Left renal pelvis (tissue), 4 donors: ENCODE results near the gene SRSF2. TPM values are rescaled to one million over a fixed set of nuclear protein-coding genes. Genes with fewer than 3 reads are reported as not detected.
A peak's percentile ranks its signal among the peaks of the same experiment; 100 is the strongest.
"Not testable (repeated sequence)": the region's sequence is repeated elsewhere in the genome, so short reads cannot be mapped to it uniquely, and the experiment has no call there.

Source experiments
- DNase-seq, 4 donors: peaks; one replicate each; pipeline ENCODE4 v3.0.0-alpha.2; 2013; ENCODE audit warnings: low read depth in 4 of 4, low spot score in 3 of 4
- polyA plus RNA-seq, 4 donors: library from polyadenylated mRNA; unstranded; fragments of 120-200 nt; gene quantifications; one replicate each; pipeline ENCODE4 v1.2.1, GENCODE V29; 2013; ENCODE audit not compliant: insufficient read length in 4 of 4

The SRSF2 gene
- polyA plus RNA-seq, 4 donors: 324 to 465 (median 393) TPM

DNA sequence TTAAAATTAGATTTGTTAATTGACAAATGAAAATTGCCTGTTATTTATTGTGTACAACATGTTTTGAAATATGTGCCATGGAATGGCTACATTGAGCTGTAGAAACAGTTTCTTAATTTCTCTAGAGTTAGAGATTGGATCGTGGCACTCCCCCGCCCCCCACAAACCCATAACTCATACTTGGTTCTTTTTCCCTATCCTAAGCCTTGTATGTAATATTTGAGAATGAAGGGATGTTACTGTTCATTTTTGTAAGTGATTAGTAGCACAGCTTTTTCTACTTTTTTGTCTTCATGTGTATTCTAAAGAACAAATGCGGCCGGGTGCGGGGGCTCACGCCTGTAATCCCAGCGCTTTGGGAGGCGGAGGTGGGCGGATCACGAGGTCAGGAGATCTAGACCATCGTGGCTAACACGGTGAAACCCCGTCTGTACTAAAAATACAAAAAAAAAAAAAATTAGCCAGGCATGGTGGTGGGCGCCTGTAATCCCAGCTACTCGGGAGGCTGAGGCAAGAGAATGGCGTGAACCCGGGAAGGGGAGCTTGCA lies 2.5 kb upstream of the SRSF2 start:
- DNase-seq: not testable (repeated sequence)

DNA sequence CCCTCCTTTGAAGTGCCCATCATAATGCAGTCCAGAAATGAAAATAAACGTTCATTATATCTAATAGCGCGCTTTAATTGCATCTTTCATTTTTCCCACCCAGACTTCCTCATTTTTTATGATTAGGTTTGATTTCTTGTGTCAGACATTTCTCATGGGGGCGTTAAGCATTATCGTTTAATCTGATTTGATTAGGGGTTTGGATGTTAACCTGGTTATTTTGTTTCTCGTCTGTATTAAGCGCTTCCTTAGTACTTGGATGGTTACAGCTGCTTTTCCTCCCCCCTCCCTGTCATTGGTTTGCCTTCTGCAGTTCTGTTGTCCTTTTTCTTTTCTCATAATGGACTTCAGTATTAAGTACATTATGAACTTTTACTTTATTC lies 1.3 kb upstream of the SRSF2 start:
- no peak for DNase-seq

DNA sequence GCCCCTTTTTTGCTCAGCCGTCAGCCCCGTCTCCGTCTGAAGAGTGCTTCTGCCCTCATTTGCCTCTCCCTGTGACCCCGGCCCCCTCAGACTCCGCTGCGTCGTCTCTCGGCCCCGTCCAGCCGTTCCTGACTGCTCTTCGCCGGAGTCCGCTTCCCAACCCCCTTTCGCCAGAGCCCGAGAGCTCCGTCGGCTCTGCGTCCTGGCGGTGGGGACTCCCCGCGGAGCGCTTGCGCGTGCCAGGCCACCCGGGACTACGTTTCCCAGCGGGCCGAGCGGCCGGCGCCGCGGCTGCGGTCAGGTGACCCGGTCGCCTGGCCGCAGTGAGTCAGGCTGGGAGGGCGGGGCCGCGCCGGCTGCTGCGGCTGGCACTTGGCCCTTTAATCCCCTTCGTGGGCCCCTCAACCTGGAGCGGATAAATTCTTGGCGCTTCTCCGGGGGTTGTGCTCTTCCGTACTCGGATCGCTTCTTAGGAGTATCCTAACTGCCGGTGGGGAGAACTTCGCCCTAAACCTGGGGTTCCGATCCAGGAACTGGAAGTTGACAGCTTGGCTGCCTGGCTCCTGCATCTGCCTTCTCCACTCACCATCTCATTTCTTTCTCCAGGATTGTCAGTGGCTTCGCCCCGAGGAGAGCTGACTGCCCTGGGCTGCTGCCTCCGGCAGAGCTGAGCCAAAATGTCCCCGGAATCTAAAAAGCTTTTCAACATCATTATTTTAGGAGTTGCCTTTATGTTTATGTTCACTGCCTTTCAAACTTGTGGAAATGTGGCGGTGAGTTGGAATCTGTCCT lies 741 bp upstream of the SRSF2 start, which contains the start of gene MFSD11:
MFSD11 (plus strand) TSS at position 444 of the 792 bp plus-strand sequence; CDS start at position 678, 234 bp downstream.
- peak; percentile 86 to 89 (median 88) for DNase-seq

DNA sequence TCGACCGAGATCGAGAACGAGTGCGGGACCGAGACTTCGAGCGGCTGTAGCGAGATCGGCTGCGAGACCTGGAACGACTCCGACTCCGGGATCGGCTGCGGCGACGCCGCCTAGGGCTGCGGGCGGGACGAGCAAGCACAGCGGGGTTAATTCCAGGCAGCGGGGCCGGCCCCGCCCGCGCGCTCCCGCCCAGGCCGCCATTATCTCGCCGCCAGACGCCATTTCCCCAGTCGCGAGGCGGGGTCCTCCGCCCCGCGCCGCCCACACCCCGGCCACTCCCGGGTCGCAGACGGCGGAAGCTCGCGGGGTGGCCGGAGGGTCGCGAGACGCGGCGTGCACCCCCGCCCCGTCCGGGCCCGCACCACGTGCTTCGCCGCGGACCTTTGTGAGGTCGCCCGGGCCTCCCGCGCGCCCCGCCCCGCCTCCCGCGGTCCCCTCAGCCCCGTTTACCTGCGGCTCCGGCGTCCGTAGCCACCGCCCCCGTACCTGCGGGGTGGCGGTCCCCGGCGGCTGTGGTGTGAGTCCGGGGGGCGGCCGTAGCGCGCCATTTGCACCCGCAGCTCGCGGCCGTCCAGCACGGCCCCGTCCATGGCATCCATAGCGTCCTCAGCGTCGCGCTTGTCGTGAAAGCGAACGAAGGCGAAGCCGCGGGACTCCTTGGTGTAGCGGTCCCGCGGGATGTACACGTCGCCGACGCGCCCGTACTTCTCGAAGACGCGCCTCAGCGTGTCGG lies 616 bp downstream of the SRSF2 start:
- peak in 2 of 4 donors; percentile 26 to 57 for DNase-seq

DNA sequence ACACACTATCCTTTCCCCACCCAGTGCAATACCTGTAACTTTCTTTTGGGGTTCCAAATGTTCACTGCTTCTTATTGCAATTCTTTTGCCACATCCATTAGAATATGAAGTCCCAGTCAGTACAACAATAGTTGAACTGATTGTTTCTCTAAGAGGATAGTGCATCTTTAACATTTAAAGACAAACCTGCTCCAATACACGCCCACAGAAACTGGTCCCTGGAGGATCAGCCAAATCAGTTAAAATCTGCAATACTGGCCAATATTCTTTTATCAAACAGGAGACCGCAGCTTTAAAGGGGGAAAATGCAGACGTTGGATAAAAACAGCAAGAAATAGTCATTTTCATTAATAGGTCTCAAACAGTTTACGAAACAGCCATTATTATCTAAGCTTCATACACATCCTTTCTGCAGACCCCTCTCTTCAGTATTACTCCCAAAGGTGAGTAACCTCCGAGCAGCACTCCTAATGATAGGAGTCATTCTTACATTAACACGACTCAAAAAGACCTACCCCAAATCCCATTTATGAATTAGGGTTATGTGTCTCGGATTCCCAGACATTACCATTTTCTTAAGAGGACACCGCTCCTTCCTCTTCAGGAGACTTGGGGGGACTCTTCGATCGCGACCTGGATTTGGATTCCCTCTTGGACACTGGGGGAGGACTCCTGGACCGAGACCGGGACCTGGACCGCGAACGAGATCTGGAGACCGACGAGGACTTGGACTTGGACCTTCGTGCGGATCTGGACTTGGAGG lies 1.4 kb downstream of the SRSF2 start:
- no peak for DNase-seq

DNA sequence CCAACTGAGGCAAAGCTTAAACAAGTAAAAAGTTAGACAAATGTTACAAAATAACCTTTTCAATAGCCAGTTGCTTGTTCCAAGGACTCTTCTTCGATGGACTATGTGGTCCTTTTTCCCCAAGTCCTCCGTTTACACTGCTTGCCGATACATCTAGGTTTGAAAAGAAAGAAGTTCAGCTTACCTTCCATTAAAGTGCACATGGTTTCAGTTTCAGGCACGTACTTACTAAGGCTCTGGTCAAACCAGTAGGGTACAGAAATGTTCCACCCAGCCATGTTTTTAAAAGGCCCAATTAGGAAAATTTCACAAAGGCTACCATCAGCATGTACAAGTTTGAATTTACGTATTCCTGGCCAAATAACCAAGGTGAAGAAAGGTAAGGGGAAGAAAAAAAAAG lies 2.1 kb downstream of the SRSF2 start:
- DNase-seq: no peak

DNA sequence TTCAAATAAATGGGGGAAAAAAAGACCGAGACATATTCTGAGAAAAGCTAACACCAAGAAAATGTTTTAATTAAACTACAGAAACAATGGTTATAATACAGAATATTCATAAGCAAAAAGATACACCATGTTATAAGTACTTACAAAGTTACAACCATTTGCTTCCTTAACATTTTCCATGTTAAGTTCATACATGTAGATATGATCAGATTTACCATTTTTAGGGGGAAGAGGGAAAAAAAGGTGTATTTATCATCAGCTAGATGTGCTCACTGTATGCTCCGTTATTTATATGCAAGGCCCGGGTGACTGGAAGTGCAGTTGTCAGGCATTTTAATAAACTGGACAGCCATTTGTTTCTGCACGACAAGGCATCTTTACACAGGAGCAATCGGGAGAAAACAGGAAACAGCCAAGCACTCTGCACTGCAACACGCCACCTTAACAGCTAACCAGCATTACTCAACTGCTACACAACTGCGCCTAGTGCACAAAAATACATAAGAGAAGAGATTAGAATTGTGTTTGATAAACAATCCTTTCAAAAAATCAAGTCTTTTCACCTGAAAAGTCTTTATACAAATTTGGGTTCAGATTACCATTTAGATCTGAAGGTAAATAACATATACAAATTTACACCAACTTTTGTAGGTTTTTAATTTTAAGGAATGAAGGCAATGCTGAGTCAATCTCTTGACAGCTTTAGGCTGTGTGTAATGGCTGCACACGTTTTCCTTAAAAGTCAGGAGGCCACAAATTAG lies 2.9 kb downstream of the SRSF2 start:
- DNase-seq: no peak

DNA sequence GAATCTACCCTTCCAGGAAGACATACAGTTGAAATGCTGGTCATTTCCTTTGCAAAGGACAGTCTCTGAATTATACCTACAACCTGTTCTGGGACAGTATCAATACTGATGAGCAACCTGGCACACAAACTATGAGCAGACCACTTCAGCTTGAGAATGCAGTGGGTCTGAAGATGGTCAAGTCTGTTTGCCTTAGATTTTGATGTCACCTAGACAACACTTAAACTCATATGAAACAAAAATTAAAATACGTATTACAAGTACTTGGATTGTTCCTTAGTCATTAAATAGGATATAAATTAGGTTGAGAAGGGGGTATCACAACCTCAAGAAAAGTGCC lies 3.5 kb downstream of the SRSF2 start:
- no peak for DNase-seq

DNA sequence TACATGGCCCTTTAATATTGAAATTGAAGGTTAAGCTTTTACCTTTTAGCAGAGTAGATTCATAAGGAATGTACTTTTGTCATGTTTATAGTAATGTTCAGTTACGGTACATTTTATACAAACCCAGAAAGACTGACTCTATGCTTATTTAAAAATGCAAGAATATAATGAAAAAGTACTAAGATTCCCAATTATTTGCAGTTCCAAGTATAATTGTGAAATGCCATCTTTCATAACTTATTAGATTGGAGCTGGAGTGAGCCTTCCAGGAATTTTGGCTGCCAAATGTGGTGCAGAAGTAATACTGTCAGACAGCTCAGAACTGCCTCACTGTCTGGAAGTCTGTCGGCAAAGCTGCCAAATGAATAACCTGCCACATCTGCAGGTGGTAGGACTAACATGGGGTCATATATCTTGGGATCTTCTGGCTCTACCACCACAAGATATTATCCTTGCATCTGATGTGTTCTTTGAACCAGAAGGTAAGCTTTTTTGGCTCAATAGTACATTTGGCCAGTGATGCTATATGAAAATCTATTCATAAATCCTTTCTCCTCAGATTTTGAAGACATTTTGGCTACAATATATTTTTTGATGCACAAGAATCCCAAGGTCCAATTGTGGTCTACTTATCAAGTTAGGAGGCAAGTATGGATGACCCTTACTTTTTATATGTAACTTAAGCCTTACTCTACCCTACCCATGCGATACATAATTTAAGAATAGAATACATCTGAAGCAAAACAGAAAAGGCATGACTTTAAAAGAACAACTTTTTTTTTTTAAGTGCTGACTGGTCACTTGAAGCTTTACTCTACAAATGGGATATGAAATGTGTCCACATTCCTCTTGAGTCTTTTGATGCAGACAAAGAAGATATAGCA lies 4.2 kb downstream of the SRSF2 start:
- no peak for DNase-seq

DNA sequence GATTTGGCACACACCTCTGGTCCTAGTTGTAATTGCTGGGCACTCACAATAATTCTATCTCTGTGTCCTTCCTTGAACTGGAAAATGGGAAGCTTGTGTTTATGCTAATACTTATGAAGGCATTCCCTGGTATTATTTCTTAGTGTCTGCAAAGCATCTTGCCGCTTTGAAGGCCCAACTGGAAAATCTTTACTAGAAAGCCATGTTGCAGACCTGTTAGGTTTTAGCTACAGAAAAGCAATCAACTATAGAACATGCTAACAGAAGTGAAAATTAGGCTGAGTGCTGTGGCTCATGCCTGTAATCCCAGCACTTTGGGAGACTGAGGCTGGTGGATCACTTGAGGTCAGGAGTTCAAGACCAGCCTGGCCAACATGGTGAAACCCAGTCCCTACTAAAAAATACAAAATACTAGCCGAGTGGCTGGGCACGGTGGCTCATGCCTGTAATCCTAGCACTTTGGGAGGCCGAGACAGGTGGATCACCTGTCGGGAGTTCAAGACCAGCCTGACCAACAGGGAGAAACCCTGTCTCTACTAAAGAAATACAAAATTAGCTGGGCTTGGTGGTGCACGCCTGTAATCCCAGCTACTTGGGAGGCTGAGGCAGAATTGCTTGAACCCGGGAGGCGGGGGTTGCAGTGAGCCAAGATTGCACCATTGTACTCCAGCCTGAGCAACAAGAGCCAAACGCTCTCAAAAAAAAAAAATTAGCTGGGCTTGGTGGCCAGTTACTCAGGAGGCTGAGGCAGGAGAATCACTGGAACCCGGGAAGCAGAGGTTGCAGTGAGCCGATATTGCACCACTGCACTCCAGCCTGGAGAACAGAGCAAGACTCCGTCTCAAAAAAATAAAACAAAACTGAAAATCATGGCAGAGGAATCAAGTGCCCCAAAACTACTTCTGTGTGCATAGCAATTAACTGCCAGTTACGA lies 5.1 kb downstream of the SRSF2 start:
- DNase-seq: not testable (repeated sequence)

DNA sequence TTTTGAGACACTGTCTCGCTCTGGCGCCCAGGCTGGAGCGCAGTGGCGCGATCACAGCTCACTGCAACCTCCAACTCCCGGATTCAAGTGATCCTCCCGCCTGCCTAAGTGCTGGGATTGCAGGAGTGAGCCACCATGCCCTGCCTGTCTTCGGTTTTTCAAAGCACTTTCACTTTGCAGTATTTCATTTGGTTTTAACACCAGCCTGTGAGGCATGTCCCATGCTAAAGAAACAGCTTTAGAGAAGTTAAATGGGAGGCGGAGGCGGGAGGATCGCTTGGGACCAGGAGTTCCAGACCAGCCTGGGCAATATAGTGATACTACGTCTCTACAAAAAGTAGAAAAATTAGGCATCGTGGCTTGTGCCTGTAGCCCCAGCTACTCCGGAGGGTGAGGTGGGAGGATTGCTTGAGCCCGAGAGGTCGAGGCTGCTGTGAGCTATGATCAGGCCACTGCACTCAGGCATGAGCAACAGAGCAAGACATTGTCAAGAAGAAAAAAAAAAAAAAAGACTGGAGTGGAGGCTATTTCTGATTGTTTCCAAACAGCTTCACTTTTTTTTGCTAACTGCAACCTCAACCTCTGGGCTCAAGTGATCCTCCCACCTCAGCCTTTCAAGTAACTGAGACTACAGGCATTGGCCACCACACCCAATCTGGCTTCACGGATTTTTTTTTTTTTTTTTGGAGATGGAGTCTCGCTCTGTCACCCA lies 9.2 kb downstream of the SRSF2 start:
- DNase-seq: no peak

DNA sequence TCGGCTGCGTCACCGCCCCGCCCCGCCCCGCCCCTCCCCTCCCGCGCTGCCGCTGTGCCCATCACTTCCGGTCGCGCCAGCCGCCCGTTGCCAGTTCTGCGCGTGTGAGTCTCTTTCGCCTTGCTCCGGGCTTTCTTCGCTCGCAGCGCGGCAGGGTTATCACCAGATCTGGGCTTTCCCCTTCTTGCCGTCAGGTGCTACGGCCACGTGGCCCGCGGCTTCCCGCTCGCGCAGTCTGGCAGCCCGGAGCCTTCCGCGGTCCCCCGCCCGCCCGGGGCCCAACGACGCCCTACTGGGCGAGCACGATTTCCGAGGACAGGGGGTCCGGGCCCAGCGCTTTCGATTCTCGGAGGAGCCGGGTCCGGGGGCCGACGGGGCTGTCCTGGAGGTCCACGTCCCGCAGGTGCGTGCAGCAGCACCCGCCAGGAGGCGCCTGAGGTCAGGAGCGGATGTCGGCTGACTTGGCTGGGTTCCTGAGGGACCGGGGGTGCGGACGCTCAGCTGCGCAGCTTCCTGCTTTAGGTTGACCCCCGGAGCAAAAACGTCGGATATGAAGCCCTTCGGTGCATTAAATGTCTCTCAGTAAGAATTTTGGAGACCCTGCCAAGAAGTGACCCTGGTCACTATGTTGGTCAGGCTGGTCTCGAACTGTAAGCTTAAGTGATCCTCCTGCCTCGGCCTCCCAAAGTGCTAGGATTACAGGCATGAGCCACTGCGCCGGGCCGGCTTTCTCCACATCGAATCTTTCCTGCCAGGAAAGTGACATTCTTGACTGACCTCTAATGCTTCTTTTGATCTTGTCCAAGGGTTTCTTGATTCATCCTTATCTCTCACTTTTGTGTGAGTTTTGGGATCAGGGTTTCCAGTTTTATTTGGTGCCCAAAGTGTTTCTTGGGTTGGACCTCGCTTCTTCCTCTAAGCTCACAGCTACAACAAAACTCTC lies 10.1 kb downstream of the SRSF2 start, which contains the start of gene METTL23:
METTL23 (plus strand) TSS at position 64 of the 943 bp plus-strand sequence. CDS start 2,872 bp downstream, outside the sequence.
- no peak for DNase-seq

DNA sequence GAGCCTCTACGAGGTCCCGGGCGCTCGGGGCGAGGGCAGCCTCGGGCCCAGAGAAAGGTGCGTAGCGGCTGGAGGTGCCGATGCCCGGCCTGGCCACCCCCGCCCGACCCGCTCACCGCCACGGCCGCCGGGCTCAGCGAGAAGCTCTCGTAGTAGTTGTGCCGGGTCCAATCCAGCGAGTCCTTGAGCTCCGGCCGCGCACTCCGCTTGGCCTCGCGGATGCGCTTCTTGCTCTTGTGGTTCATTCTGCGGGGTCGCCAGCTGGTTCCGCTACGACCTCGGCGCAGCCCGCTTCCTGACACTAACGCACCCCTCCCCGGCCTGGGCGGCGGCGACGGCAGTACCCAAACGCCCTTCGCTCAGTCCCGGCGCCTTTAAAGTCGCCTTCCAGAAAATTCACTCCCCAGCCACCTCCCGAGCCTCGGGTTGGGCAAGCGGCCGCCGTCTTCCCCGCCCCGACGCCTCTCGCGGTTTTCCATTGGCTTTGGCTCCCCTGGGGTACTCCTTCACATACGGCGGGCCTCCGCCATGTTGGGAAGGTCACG lies 10.8 kb downstream of the SRSF2 start, which contains the start of gene JMJD6:
JMJD6 (minus strand) TSS at position 376 of the 545 bp plus-strand sequence; CDS start at position 245, 131 bp downstream.
- peak; percentile 85 to 91 (median 86) for DNase-seq

DNA sequence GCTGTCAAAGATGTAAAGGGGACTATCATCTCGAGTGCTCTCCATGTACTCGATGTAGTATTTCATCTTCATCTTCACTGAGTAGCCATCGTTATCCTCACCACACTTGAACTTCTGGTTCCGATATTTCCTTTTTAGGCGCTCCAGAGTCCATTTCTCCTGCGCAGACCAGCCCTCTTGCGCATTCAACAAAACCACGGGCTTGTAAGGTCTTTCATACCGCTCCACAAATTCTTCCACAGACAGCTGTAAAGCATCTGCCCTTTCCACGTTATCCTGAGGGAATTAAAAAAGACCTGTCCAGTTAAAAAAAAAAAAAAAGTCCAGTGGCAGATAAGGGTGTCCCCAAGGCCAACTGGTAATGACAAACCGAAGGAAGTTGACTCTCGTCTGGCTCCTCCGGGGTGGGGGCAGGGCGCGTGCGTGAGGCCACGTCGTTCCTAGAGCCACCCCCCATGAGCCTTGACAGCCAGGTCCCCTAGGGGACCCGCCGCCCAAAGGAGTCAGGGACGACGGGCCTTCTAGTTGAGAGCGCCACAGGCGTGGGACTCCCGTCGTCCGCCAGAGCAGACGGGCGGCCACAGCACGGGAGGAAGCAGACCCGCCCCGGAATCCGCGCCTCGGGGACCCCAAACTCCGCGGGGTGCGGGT lies 11.4 kb downstream of the SRSF2 start:
- DNase-seq: no peak

DNA sequence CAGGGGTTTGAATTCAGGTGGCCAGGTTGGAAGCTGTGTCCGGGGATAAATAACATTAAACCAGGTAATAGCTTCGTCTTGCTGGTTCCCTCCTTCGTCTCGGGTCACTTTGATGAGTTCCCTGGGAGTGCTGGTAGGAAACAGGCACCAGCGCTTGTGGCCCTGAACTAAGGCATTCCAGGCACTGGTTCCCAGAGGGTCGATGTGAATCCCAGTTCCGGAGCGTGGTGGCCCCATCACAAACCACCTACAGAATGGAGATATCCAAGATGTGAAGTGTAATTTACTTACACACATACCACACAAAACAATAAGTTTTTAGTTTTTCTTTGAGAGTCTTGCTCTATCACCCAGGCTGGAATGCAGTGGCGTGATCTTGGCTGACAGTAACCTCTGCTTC lies 13.3 kb downstream of the SRSF2 start:
- DNase-seq: no peak
